WTC11 (cell line): ENCODE measurements around the gene LRRC14B.

ENCODE experiments used
- ETV6 ChIP-seq: sonication (generic); formaldehyde crosslinking; IDR thresholded peaks from 2 replicates; pipeline ENCODE4 v1.8.1; 2022; ENCODE audit warnings: mild to moderate bottlenecking, missing genetic modification reagents
- FOXK1 ChIP-seq: sonication (generic); formaldehyde crosslinking; IDR thresholded peaks from 2 replicates; pipeline ENCODE4 v1.8.0; 2022; ENCODE audit warnings: mild to moderate bottlenecking, moderate library complexity, missing genetic modification reagents
- JUN ChIP-seq: sonication (generic); formaldehyde crosslinking; IDR thresholded peaks from 2 replicates; pipeline ENCODE4 v1.8.0; 2023; ENCODE audit warnings: mild to moderate bottlenecking, missing genetic modification reagents
- RELA ChIP-seq: sonication (generic); formaldehyde crosslinking; IDR thresholded peaks from 2 replicates; pipeline ENCODE4 v1.8.1; 2022; ENCODE audit warnings: missing genetic modification reagents, mild to moderate bottlenecking, borderline replicate concordance
- RORB ChIP-seq: fragments of 250-450 bp; sonication (Bioruptor Pico); IDR thresholded peaks from 2 replicates; pipeline ENCODE4 v1.9.0; 2021; ENCODE audit warnings: mild to moderate bottlenecking
- TCF7 ChIP-seq: sonication (generic); formaldehyde crosslinking; IDR thresholded peaks from 2 replicates; pipeline ENCODE4 v1.8.0; 2022; ENCODE audit warnings: mild to moderate bottlenecking, low read depth, missing genetic modification reagents, moderate library complexity
- TEAD4 ChIP-seq: sonication (generic); formaldehyde crosslinking; IDR thresholded peaks from 2 replicates; pipeline ENCODE4 v1.8.0; 2022; ENCODE audit warnings: mild to moderate bottlenecking, missing genetic modification reagents
- ZNF416 ChIP-seq: fragments of 250-450 bp; sonication (Bioruptor Pico); IDR thresholded peaks from 2 replicates; pipeline ENCODE4 v1.9.0; 2021; ENCODE audit warnings: mild to moderate bottlenecking, inconsistent platforms
- TF ChIP-seq, protein P1 (sequence below): fragments of 200-600 bp; IDR thresholded peaks from 2 replicates; pipeline ENCODE4 v1.8.0; 2022; ENCODE audit warnings: antibody characterized with exemption
- TF ChIP-seq, protein P2 (sequence below): sonication (generic); formaldehyde crosslinking; conservative IDR thresholded peaks from 2 replicates; pipeline ENCODE4 v1.8.1; 2022; ENCODE audit warnings: mild to moderate bottlenecking, missing genetic modification reagents
- TF ChIP-seq, protein P3 (sequence below): sonication (generic); formaldehyde crosslinking; IDR thresholded peaks from 2 replicates; pipeline ENCODE4 v1.8.1; 2023; ENCODE audit warnings: mild to moderate bottlenecking, missing genetic modification reagents, moderate library complexity
- TF ChIP-seq, protein P4 (sequence below): sonication (generic); formaldehyde crosslinking; IDR thresholded peaks from 2 replicates; pipeline ENCODE4 v1.8.1; 2022; ENCODE audit warnings: low read depth, missing genetic modification reagents, borderline replicate concordance

DNA sequence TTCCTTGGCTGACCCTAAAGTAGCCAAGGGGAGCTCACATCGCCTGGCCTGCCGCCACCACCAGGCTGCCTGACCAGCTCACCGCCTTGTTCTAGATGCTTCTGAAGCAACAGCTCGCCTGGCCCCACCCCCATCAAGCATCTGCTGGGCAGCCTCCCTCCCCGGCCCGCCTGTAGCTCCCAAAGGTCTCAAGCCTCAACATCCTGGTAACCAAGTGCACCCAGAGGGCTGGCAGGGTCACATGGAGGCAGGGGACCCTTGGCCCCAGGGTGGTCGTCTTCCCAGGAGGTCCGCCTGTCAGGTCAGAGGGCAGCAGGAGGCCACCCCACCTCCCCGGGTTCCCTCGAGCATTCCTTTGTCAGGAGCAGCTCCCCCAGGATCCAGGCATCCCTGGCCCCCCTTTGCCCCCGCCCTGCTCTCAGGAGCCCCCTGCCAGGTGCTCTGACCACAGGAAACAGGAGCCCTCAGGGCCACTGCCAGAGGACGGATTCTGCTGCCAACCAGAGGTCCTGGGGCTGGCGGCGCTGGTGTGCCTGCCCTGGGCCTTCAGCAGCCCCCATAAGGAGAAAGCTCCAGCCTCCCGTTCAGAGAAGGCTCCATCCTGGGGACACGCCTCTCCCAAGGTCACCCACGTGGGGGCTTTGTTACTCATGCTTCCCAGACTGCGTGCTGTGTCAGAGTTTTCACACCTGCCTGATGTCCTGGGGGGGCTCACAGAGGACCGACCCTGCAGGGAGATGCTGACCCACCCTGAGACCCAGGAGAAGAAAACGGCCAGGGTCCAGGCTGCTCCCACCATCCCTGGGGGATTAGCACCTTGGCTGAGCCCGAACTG is 3.5 kb upstream of the LRRC14B start:
- TF ChIP-seq TCF7 (CRISPR knock-in tag) (no peak), TEAD4 (no peak), ZNF416 (CRISPR knock-in tag) (no peak), FOXK1 (no peak), ETV6 (CRISPR knock-in tag) (no peak), JUN (CRISPR knock-in tag) (no peak), RORB (CRISPR knock-in tag) (no peak), RELA (CRISPR knock-in tag) (no peak)
- TF ChIP-seq, protein P1, sequence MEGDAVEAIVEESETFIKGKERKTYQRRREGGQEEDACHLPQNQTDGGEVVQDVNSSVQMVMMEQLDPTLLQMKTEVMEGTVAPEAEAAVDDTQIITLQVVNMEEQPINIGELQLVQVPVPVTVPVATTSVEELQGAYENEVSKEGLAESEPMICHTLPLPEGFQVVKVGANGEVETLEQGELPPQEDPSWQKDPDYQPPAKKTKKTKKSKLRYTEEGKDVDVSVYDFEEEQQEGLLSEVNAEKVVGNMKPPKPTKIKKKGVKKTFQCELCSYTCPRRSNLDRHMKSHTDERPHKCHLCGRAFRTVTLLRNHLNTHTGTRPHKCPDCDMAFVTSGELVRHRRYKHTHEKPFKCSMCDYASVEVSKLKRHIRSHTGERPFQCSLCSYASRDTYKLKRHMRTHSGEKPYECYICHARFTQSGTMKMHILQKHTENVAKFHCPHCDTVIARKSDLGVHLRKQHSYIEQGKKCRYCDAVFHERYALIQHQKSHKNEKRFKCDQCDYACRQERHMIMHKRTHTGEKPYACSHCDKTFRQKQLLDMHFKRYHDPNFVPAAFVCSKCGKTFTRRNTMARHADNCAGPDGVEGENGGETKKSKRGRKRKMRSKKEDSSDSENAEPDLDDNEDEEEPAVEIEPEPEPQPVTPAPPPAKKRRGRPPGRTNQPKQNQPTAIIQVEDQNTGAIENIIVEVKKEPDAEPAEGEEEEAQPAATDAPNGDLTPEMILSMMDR = no peak
- TF ChIP-seq, protein P2, sequence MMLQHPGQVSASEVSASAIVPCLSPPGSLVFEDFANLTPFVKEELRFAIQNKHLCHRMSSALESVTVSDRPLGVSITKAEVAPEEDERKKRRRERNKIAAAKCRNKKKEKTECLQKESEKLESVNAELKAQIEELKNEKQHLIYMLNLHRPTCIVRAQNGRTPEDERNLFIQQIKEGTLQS (CRISPR knock-in tag) = no peak
- TF ChIP-seq, protein P3, sequence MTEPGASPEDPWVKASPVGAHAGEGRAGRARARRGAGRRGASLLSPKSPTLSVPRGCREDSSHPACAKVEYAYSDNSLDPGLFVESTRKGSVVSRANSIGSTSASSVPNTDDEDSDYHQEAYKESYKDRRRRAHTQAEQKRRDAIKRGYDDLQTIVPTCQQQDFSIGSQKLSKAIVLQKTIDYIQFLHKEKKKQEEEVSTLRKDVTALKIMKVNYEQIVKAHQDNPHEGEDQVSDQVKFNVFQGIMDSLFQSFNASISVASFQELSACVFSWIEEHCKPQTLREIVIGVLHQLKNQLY = no peak
- TF ChIP-seq, protein P4, sequence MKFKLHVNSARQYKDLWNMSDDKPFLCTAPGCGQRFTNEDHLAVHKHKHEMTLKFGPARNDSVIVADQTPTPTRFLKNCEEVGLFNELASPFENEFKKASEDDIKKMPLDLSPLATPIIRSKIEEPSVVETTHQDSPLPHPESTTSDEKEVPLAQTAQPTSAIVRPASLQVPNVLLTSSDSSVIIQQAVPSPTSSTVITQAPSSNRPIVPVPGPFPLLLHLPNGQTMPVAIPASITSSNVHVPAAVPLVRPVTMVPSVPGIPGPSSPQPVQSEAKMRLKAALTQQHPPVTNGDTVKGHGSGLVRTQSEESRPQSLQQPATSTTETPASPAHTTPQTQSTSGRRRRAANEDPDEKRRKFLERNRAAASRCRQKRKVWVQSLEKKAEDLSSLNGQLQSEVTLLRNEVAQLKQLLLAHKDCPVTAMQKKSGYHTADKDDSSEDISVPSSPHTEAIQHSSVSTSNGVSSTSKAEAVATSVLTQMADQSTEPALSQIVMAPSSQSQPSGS (CRISPR knock-in tag) = no peak
